DOHH2 (cell line): Measurements from ENCODE around the gene BTG2.

ENCODE experiments used
- EZH2phosphoT487 ChIP-seq: fragments of 200-600 bp; sonication (generic); IDR thresholded peaks from 2 replicates; pipeline ENCODE4 v1.6.1; 2017; ENCODE audit warnings: borderline replicate concordance, mild to moderate bottlenecking, antibody characterized with exemption, low read length, moderate library complexity, mixed read lengths
- TF ChIP-seq, protein P1 (sequence below): fragments of 200-600 bp; sonication (generic); IDR thresholded peaks from one replicate; pipeline ENCODE4 v1.5.1; 2014; ENCODE audit warnings: antibody characterized with exemption, mild to moderate bottlenecking, low read depth, low read length; ENCODE audit not compliant: poor library complexity, severe bottlenecking

DNA sequence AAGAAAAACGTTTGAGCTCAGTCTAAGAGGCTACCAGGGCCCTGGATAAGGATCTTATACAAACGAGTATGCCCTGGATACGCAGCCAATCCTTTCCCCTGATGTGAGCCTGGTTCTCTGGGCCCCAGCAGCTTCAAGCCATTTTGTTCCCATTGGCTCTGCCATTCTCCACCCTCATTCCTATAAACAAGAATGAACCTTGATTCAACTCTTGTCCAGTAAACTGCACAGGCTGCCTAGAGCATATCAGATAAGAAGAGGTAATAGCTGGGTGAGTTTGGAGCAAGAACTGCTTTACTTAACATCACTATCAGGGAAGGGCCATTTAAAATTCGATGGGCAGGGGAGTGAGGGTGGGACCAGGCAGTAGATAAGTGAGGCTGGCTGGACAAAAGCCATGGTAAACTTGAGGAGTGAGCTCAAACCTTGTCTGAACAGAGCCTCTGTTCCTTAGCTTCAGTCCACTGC, 11.3 kb downstream of the BTG2 start:
- TF ChIP-seq, protein P1, sequence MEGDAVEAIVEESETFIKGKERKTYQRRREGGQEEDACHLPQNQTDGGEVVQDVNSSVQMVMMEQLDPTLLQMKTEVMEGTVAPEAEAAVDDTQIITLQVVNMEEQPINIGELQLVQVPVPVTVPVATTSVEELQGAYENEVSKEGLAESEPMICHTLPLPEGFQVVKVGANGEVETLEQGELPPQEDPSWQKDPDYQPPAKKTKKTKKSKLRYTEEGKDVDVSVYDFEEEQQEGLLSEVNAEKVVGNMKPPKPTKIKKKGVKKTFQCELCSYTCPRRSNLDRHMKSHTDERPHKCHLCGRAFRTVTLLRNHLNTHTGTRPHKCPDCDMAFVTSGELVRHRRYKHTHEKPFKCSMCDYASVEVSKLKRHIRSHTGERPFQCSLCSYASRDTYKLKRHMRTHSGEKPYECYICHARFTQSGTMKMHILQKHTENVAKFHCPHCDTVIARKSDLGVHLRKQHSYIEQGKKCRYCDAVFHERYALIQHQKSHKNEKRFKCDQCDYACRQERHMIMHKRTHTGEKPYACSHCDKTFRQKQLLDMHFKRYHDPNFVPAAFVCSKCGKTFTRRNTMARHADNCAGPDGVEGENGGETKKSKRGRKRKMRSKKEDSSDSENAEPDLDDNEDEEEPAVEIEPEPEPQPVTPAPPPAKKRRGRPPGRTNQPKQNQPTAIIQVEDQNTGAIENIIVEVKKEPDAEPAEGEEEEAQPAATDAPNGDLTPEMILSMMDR: no peak
- no peak for TF ChIP-seq EZH2phosphoT487
